PFSK-1 (cell line): Measurements from ENCODE around the gene CALML5.

Source experiments
- FOXP2 ChIP-seq: optimal IDR thresholded peaks from 2 replicates; pipeline ENCODE3; 2011; ENCODE audit warnings: borderline replicate concordance, control low read depth, inconsistent platforms; ENCODE audit not compliant: insufficient read depth; ENCODE audit errors: extremely low read length, extremely low read depth
- POLR2AphosphoS5 ChIP-seq: IDR thresholded peaks from 2 replicates; pipeline ENCODE4 v1.6.1; 2012; ENCODE audit warnings: low read depth, mild to moderate bottlenecking, control low read depth, low read length, moderate library complexity
- SIN3A ChIP-seq: IDR thresholded peaks from 2 replicates; pipeline ENCODE4 v1.6.1; 2012; ENCODE audit warnings: mild to moderate bottlenecking, low read length, moderate library complexity, borderline replicate concordance; ENCODE audit not compliant: insufficient read depth
- TAF1 ChIP-seq: IDR thresholded peaks from 2 replicates; pipeline ENCODE4 v1.6.1; 2012; ENCODE audit warnings: low read length, control low read depth, borderline replicate concordance; ENCODE audit not compliant: insufficient read depth
- TF ChIP-seq, protein P1 (sequence below), 2 experiments: IDR thresholded peaks; 2 replicates each; pipeline versions ENCODE4 v1.6.1 to v1.8.0; 2011 to 2012; ENCODE audit warnings: low read depth in 2 of 2, low read length in 2 of 2, control low read depth in 1 of 2, inconsistent platforms in 1 of 2, mild to moderate bottlenecking in 1 of 2, moderate library complexity in 1 of 2; ENCODE audit not compliant: insufficient read depth in 1 of 2

CALML5 gene

GRCh38 chr10:5542100-5542499 is 42.7 kb upstream of the CALML5 start:
- TF ChIP-seq, protein P1, sequence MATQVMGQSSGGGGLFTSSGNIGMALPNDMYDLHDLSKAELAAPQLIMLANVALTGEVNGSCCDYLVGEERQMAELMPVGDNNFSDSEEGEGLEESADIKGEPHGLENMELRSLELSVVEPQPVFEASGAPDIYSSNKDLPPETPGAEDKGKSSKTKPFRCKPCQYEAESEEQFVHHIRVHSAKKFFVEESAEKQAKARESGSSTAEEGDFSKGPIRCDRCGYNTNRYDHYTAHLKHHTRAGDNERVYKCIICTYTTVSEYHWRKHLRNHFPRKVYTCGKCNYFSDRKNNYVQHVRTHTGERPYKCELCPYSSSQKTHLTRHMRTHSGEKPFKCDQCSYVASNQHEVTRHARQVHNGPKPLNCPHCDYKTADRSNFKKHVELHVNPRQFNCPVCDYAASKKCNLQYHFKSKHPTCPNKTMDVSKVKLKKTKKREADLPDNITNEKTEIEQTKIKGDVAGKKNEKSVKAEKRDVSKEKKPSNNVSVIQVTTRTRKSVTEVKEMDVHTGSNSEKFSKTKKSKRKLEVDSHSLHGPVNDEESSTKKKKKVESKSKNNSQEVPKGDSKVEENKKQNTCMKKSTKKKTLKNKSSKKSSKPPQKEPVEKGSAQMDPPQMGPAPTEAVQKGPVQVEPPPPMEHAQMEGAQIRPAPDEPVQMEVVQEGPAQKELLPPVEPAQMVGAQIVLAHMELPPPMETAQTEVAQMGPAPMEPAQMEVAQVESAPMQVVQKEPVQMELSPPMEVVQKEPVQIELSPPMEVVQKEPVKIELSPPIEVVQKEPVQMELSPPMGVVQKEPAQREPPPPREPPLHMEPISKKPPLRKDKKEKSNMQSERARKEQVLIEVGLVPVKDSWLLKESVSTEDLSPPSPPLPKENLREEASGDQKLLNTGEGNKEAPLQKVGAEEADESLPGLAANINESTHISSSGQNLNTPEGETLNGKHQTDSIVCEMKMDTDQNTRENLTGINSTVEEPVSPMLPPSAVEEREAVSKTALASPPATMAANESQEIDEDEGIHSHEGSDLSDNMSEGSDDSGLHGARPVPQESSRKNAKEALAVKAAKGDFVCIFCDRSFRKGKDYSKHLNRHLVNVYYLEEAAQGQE (IDR thresholded peaks at IDR 0.05; ENCODE audit: insufficient read depth in 1 of 2, low read depth in 2 of 2, low read length in 2 of 2): no peak
- TF ChIP-seq FOXP2 (no peak), POLR2AphosphoS5 (no peak), SIN3A (no peak), TAF1 (no peak)

- TF ChIP-seq POLR2AphosphoS5 (no peak), FOXP2 (no peak), TAF1 (no peak), SIN3A (no peak)
- TF ChIP-seq, protein P1 (IDR thresholded peaks at IDR 0.05; ENCODE audit: insufficient read depth in 1 of 2, low read depth in 2 of 2, low read length in 2 of 2): no peak
These were observed 41.5 kb upstream of the CALML5 start for GRCh38 chr10:5540891-5541290.

DNA sequence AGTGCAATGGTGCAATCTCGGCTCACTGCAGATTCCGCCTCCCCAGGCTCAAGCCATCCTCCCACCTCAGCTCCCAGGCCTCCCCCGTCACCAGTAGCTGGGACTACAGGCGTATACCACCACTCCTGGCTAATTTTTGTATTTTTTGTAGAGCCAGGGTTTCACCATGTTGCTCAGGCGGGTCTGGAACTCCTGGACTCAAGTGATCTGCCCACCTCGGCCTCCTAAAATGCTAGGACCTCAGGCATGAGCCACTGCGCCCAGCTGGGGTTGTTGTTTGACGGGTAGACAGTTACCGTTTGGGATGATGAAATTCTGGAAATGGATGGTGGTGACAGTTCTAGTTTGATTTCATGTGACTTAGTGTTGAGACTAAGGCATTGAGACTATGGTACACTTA is 40.7 kb upstream of the CALML5 start:
- TF ChIP-seq POLR2AphosphoS5: no peak
- no peak for TF ChIP-seq TAF1
- TF ChIP-seq SIN3A: no peak
- no peak for TF ChIP-seq FOXP2
- TF ChIP-seq, protein P1 (IDR thresholded peaks at IDR 0.05; ENCODE audit: insufficient read depth in 1 of 2, low read depth in 2 of 2, low read length in 2 of 2): no peak

GRCh38 chr10:5538892-5539651 is 39.7 kb upstream of the CALML5 start:
- TF ChIP-seq SIN3A (no peak), POLR2AphosphoS5 (no peak), TAF1 (no peak), FOXP2 (no peak)
- TF ChIP-seq, protein P1 (IDR thresholded peaks at IDR 0.05; ENCODE audit: insufficient read depth in 1 of 2, low read depth in 2 of 2, low read length in 2 of 2): no peak
